Measurements from ENCODE around the gene EMILIN2. TPM values are rescaled to one million over a fixed set of nuclear protein-coding genes. Genes with fewer than 3 reads are reported as not detected.
A peak's percentile ranks its signal among the peaks of the same experiment; 100 is the strongest.

The EMILIN2 gene
- total and polyA plus RNA-seq, 2 donors (not counting 3 experiments of a cell fraction or from before 2014, with no cell fraction given), result 9.4 to 13.4 TPM

- peaks cover 13 to 29% of the 10 kb centered on the region in 2 experiments for H3K36me3 ChIP-seq (ENCODE audit: control insufficient read depth in 2 of 2, extremely low read depth in 1 of 2, insufficient read depth in 2 of 2, low read length in 2 of 2)
- peak; percentile 64 for DNase-seq (ENCODE audit: low read depth, low spot score)
- H3K4me3 ChIP-seq (replicated peaks in 1 of 3; ENCODE audit: insufficient read depth in 1 of 3, low read depth in 1 of 3, low read length in 3 of 3), result no peak overlapping the region
- H4K20me1 ChIP-seq (replicated peaks; ENCODE audit: control insufficient read depth, extremely low read depth, insufficient read depth, low read length), result no peaks in the 10 kb centered on the region
- H3K27ac ChIP-seq (ENCODE audit: insufficient read depth, low read depth, low read length), result no peak overlapping the region
- no peak overlapping the region for H3K4me2 ChIP-seq (ENCODE audit: insufficient read depth, low read length)
- dilution Hi-C loops (cut with MboI; ENCODE audit: extremely low pct_ligation_motif_present, low sequenced_read_pairs) (no loop called here), intact Hi-C loops (cut with micrococcal nuclease) (loop anchor here (1.0 to 2.0 kb wide), 5 partner anchors 53 to 314 kb away; no protein-coding TSS in a partner anchor)
- H3K4me1 ChIP-seq (ENCODE audit: control insufficient read depth, extremely low read depth, insufficient read depth, low read length), result no peaks in the 10 kb centered on the region
- no peaks in the 10 kb centered on the region for H3K9me3 ChIP-seq (replicated peaks; ENCODE audit: control insufficient read depth, insufficient read depth, low read length)
- no TSS peak for BruUV-seq (replicated peaks)
- POLR2A ChIA-PET, result no interaction called here
- H3K9ac ChIP-seq (replicated peaks; ENCODE audit: extremely low read depth, insufficient read depth, low read length), result no peak overlapping the region
- H3K79me2 ChIP-seq (ENCODE audit: control insufficient read depth, insufficient read depth, low read length), result peaks cover 3% of the 10 kb centered on the region
- TF ChIP-seq CTCF (IDR thresholded peaks at IDR 0.05; ENCODE audit: extremely low read depth in 1 of 2, insufficient read depth in 1 of 2, low read depth in 1 of 2, low read length in 2 of 2) (peak; percentile 44 to 48), POLR2A (IDR thresholded peaks at IDR 0.05; ENCODE audit: low read depth, low read length) (no peak)
- peak; percentile 80 for FAIRE-seq
- no peaks in the 10 kb centered on the region for H3K27me3 ChIP-seq (ENCODE audit: control insufficient read depth in 2 of 2, insufficient read depth in 2 of 2, low read length in 2 of 2)
- CTCF ChIA-PET, result interaction anchor here (0.6 to 4.7 kb wide), 19 partner anchors 9 to 937 kb away, joined by 3 to 50 read pairs (median 5); partner anchors contain the start of gene MYL12A
- H2AFZ ChIP-seq (ENCODE audit: low read depth, low read length), result no peak overlapping the region
- no peaks in the 10 kb centered on the region for H3K9me1 ChIP-seq (replicated peaks; ENCODE audit: control insufficient read depth, extremely low read depth, insufficient read depth, low read length)
These were observed 85.7 kb downstream of the EMILIN2 start for GRCh38 chr18:2932247-2933181.

DNA sequence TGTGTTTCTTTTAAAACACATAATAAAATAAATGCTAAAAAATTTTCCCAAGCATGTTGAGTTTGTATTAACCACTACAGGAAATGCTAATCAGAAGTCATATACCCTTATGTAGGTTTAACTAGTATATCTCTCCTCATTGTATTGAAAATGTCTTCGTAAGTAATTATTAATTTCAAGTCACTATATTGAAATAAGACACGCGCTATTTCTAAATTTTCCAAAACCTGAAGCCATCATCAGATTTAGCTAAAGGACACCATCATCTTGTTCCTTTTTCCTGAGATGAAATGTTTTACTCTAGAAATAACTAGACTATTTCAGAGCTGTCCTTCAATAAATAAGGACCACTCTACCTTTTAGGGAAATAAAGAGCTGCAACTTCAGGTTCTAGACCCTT is 87.2 kb downstream of the EMILIN2 start:
- POLR2A ChIA-PET, result no interaction called here
- Histone ChIP-seq H2AFZ (ENCODE audit: low read depth, low read length) (no peak overlapping the region), H3K36me3 (ENCODE audit: control insufficient read depth in 2 of 2, extremely low read depth in 1 of 2, insufficient read depth in 2 of 2, low read length in 2 of 2) (peaks cover 10 to 26% of the 10 kb centered on the region in 2 experiments), H3K9me1 (replicated peaks; ENCODE audit: control insufficient read depth, extremely low read depth, insufficient read depth, low read length) (no peaks in the 10 kb centered on the region), H4K20me1 (replicated peaks; ENCODE audit: control insufficient read depth, extremely low read depth, insufficient read depth, low read length) (no peaks in the 10 kb centered on the region), H3K4me3 (replicated peaks in 1 of 3; ENCODE audit: insufficient read depth in 1 of 3, low read depth in 1 of 3, low read length in 3 of 3) (no peak overlapping the region), H3K27me3 (ENCODE audit: control insufficient read depth in 2 of 2, insufficient read depth in 2 of 2, low read length in 2 of 2) (no peaks in the 10 kb centered on the region), H3K9ac (replicated peaks; ENCODE audit: extremely low read depth, insufficient read depth, low read length) (no peak overlapping the region), H3K79me2 (ENCODE audit: control insufficient read depth, insufficient read depth, low read length) (peaks cover 3% of the 10 kb centered on the region), H3K27ac (ENCODE audit: insufficient read depth, low read depth, low read length) (no peak overlapping the region), H3K9me3 (replicated peaks; ENCODE audit: control insufficient read depth, insufficient read depth, low read length) (no peaks in the 10 kb centered on the region), H3K4me2 (ENCODE audit: insufficient read depth, low read length) (no peak overlapping the region), H3K4me1 (ENCODE audit: control insufficient read depth, extremely low read depth, insufficient read depth, low read length) (no peaks in the 10 kb centered on the region)
- DNase-seq (ENCODE audit: low read depth, low spot score) (no peak), FAIRE-seq (no peak)
- BruUV-seq (replicated peaks), result no TSS peak
- TF ChIP-seq CTCF (IDR thresholded peaks at IDR 0.05; ENCODE audit: extremely low read depth in 1 of 2, insufficient read depth in 1 of 2, low read depth in 1 of 2, low read length in 2 of 2) (no peak), GATA2 (IDR thresholded peaks at IDR 0.05; ENCODE audit: insufficient read depth, insufficient read length, low read depth, low read length) (no peak), JUN (IDR thresholded peaks at IDR 0.05; ENCODE audit: borderline replicate concordance, insufficient read depth, insufficient read length, low read depth) (no peak), POLR2A (IDR thresholded peaks at IDR 0.05; ENCODE audit: low read depth, low read length) (no peak)
- dilution Hi-C loops (cut with MboI; ENCODE audit: extremely low pct_ligation_motif_present, low sequenced_read_pairs) (no loop called here), intact Hi-C loops (cut with micrococcal nuclease) (loop anchor here (2.0 kb wide), 1 partner anchor 129 kb away; no protein-coding TSS in a partner anchor)
- CTCF ChIA-PET, result interaction anchor here (0.6 to 4.7 kb wide), 14 partner anchors 10 to 732 kb away, joined by 3 to 50 read pairs (median 7); partner anchors contain the start of gene MYL12A
